Neural progenitor cell (in vitro differentiated cells): ENCODE results near the gene PILRA. TPM values are rescaled to one million over a fixed set of nuclear protein-coding genes. Genes with fewer than 3 reads are reported as not detected.

Experiments
- DNase-seq: peaks from one replicate; pipeline ENCODE4 v3.0.0-alpha.2; 2016; ENCODE audit warnings: low spot score
- H2AFZ ChIP-seq: fragments of 200-600 bp; sonication (generic); replicated peaks from 2 replicates; pipeline ENCODE4 v1.6.1; 2016; ENCODE audit warnings: antibody characterized with exemption
- H3F3A ChIP-seq: fragments of 200-600 bp; sonication (generic); 2 replicates; pipeline ENCODE4 v1.6.1; 2016; ENCODE audit warnings: antibody characterized with exemption, low read depth
- H3K27ac ChIP-seq: fragments of 200-600 bp; sonication (generic); 2 replicates; pipeline ENCODE4 v1.5.1; 2016; ENCODE audit warnings: mild to moderate bottlenecking
- H3K27me3 ChIP-seq: fragments of 200-600 bp; sonication (generic); 2 replicates; pipeline ENCODE4 v1.6.1; 2016; ENCODE audit warnings: mild to moderate bottlenecking, moderate library complexity
- H3K36me3 ChIP-seq: fragments of 200-600 bp; sonication (generic); 2 replicates; pipeline ENCODE4 v1.5.1; 2016
- H3K4me1 ChIP-seq: fragments of 200-600 bp; sonication (generic); 2 replicates; pipeline ENCODE4 v1.6.1; 2016; ENCODE audit warnings: mixed run types
- H3K4me2 ChIP-seq: fragments of 200-600 bp; sonication (generic); 2 replicates; pipeline ENCODE4 v1.6.1; 2016
- H3K4me3 ChIP-seq: fragments of 200-600 bp; sonication (generic); 2 replicates; pipeline ENCODE4 v1.5.1; 2016
- H3K79me2 ChIP-seq: fragments of 200-600 bp; sonication (generic); 2 replicates; pipeline ENCODE4 v1.6.1; 2016; ENCODE audit warnings: low read depth
- H3K9ac ChIP-seq: fragments of 200-600 bp; sonication (generic); 2 replicates; pipeline ENCODE4 v1.6.1; 2016
- H3K9me3 ChIP-seq: fragments of 200-600 bp; sonication (generic); 2 replicates; pipeline ENCODE4 v1.5.1; 2016; ENCODE audit warnings: low read depth
- H4K20me1 ChIP-seq: fragments of 200-600 bp; sonication (generic); 2 replicates; pipeline ENCODE4 v1.6.1; 2016; ENCODE audit warnings: low read depth
- H3K27ac Mint-ChIP-seq: 3 replicates; pipeline ENCODE4 v1.8.0; 2021; ENCODE audit warnings: mixed read lengths
- H3K27me3 Mint-ChIP-seq: 2 replicates; pipeline ENCODE4 v1.8.0; 2022; ENCODE audit warnings: low read depth, mild to moderate bottlenecking, inconsistent platforms, moderate library complexity, mixed read lengths; ENCODE audit not compliant: insufficient read depth
- H3K36me3 Mint-ChIP-seq: 3 replicates; pipeline ENCODE4 v1.8.0; 2021; ENCODE audit warnings: mixed read lengths
- H3K4me1 Mint-ChIP-seq: 3 replicates; pipeline ENCODE4 v1.8.0; 2021; ENCODE audit warnings: mixed read lengths
- H3K4me3 Mint-ChIP-seq: 3 replicates; pipeline ENCODE4 v1.8.0; 2021; ENCODE audit warnings: mild to moderate bottlenecking, moderate library complexity, mixed read lengths
- H3K9me3 Mint-ChIP-seq: 3 replicates; pipeline ENCODE4 v1.8.0; 2020; ENCODE audit warnings: mixed read lengths
- EZH2 ChIP-seq: fragments of 200-600 bp; sonication (generic); IDR thresholded peaks from 2 replicates; pipeline ENCODE4 v1.6.1; 2017; ENCODE audit warnings: antibody characterized with exemption, mild to moderate bottlenecking, moderate library complexity
- EZH2phosphoT487 ChIP-seq: fragments of 200-600 bp; sonication (generic); IDR thresholded peaks from 2 replicates; pipeline ENCODE4 v1.6.1; 2017; ENCODE audit warnings: antibody characterized with exemption
- total RNA-seq: library from RNA; depleted of rRNA; stranded (reverse); fragments of >200 nt; gene quantifications from 2 replicates; pipeline ENCODE4 v1.2.3, GENCODE V29; 2015; ENCODE audit warnings: low replicate concordance
- TF ChIP-seq, protein P1 (sequence below): fragments of 200-600 bp; sonication (generic); IDR thresholded peaks from 2 replicates; pipeline ENCODE4 v1.5.1; 2017; ENCODE audit warnings: antibody characterized with exemption, mild to moderate bottlenecking

PILRA gene
- total RNA-seq, 1 donor from 2014 or later = 6.7 TPM

DNA sequence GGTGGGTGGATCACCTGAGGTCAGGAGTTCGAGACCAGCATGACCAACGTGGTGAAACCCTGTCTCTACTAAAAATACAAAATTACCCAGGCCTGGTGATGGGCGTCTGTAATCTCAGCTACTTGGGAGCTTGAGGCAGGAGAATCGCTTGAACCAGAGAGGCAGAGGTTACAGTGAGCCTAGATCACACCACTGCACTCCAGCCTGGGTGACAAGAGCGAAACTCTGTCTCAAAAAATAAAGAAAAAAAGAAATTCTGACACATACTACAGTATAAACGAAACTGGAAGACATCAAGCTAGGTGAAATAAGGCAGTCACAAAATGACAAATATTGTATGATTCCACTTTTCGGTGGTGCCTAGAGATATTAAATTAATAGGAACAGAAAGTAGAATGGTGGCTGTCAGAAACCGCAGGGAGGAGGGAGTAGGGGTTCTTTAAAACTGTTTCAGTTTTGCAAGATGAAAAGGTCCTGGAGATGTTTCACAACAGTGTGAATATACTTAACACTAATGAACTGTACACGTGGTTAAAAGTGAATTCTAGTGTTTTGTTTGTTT lies 23.2 kb downstream of the PILRA start:
- no peaks in the 10 kb centered on the region for H3K79me2 ChIP-seq
- H3K9me3 ChIP-seq = no peaks in the 10 kb centered on the region
- H3K4me3 Mint-ChIP-seq = no peak overlapping the region
- H2AFZ ChIP-seq = no peak overlapping the region
- H3K36me3 Mint-ChIP-seq = no peaks in the 10 kb centered on the region
- H3K27me3 Mint-ChIP-seq = peaks cover 3% of the 10 kb centered on the region
- H3K27me3 ChIP-seq = no peaks in the 10 kb centered on the region
- H3F3A ChIP-seq = peaks cover 6% of the 10 kb centered on the region
- H3K4me1 ChIP-seq = peaks cover 13% of the 10 kb centered on the region
- no peak overlapping the region for H3K27ac Mint-ChIP-seq
- H3K4me3 ChIP-seq = no peak overlapping the region
- H3K9ac ChIP-seq = no peak overlapping the region
- H3K4me1 Mint-ChIP-seq = peaks cover 15% of the 10 kb centered on the region
- H3K9me3 Mint-ChIP-seq = no peaks in the 10 kb centered on the region
- no peak overlapping the region for H3K27ac ChIP-seq
- no peak for TF ChIP-seq EZH2phosphoT487
- TF ChIP-seq, protein P1, sequence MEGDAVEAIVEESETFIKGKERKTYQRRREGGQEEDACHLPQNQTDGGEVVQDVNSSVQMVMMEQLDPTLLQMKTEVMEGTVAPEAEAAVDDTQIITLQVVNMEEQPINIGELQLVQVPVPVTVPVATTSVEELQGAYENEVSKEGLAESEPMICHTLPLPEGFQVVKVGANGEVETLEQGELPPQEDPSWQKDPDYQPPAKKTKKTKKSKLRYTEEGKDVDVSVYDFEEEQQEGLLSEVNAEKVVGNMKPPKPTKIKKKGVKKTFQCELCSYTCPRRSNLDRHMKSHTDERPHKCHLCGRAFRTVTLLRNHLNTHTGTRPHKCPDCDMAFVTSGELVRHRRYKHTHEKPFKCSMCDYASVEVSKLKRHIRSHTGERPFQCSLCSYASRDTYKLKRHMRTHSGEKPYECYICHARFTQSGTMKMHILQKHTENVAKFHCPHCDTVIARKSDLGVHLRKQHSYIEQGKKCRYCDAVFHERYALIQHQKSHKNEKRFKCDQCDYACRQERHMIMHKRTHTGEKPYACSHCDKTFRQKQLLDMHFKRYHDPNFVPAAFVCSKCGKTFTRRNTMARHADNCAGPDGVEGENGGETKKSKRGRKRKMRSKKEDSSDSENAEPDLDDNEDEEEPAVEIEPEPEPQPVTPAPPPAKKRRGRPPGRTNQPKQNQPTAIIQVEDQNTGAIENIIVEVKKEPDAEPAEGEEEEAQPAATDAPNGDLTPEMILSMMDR = no peak
- no peak for TF ChIP-seq EZH2
- no peaks in the 10 kb centered on the region for H4K20me1 ChIP-seq
- DNase-seq = no peak
- H3K36me3 ChIP-seq = no peaks in the 10 kb centered on the region
- H3K4me2 ChIP-seq = no peak overlapping the region

DNA sequence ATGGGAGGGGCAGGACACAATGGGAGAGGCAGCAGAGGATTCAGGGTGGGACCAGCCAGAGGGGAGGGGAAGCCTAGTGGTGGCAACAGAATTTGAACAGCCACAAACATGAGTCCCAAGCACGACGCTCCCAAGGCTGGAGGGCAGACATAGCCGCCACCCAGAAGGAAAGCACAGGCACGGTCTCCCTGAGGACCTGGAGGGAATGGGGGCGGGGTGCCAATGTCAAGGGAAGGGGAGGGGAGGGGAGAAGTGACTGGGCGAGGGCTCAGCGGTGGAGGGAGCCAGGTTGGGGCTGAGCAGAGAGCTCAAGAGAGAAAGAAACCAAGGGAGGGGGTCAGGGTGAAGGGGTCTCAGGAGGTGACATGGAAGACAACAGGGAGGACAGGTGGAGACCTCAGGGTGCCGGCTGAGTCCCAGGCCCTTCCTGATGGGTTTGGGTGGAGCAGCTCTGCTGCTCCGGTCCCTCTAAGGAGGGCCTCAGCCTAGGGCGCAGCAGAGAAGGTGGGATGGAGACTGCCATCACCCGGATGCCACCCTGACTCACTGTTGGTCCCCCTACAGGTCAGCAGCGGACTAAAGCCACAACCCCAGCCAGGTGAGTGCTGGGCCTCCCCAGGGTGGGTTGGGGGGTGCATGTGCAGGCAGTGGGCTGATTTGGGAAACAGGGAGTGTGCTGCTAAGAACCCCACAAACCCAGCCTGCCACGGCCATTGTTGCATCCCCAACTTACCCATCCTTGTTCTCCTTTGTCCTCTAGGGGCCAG lies 24.2 kb downstream of the PILRA start:
- H3K4me3 ChIP-seq = no peak overlapping the region
- DNase-seq = no peak
- no peaks in the 10 kb centered on the region for H3K9me3 ChIP-seq
- Mint-ChIP-seq H3K4me1 (peaks cover 15% of the 10 kb centered on the region), H3K27ac (no peak overlapping the region), H3K36me3 (no peaks in the 10 kb centered on the region), H3K9me3 (no peaks in the 10 kb centered on the region), H3K4me3 (no peak overlapping the region), H3K27me3 (peaks cover 5% of the 10 kb centered on the region)
- H3K27me3 ChIP-seq = no peaks in the 10 kb centered on the region
- H4K20me1 ChIP-seq = no peaks in the 10 kb centered on the region
- no peaks in the 10 kb centered on the region for H3K36me3 ChIP-seq
- no peak overlapping the region for H3K27ac ChIP-seq
- no peak overlapping the region for H2AFZ ChIP-seq
- peaks cover 13% of the 10 kb centered on the region for H3K4me1 ChIP-seq
- H3K79me2 ChIP-seq = no peaks in the 10 kb centered on the region
- TF ChIP-seq EZH2 (no peak), EZH2phosphoT487 (no peak)
- TF ChIP-seq, protein P1 = no peak
- no peak overlapping the region for H3K9ac ChIP-seq
- no peak overlapping the region for H3K4me2 ChIP-seq
- peaks cover 6% of the 10 kb centered on the region for H3F3A ChIP-seq

DNA sequence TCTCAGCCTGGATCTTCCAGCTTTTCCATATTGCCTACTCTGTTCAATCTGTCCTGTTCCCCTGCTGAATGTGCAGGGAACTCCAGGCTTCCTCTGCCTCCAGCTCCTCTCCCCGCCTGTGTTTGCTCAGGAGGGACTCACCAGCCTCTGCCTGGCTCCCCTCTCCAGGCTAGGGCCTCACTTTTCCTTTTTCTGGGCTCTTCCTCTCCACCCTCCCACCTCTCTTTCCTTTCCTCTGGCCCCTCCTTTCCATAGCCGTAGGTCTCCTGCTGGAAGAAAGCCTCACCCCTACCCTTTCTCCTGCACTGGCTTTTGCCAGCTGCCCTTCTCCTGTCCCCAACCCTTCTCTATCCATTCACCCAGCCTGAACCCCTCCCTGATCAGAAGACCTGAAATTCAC lies 25.0 kb downstream of the PILRA start:
- H3K9ac ChIP-seq = no peak overlapping the region
- H3K27me3 Mint-ChIP-seq = peaks cover 5% of the 10 kb centered on the region
- H3K79me2 ChIP-seq = no peaks in the 10 kb centered on the region
- no peak overlapping the region for H3K27ac Mint-ChIP-seq
- no peak for DNase-seq
- H3K4me3 Mint-ChIP-seq = peak overlapping the region; percentile 19
- H3K27me3 ChIP-seq = no peaks in the 10 kb centered on the region
- H3K4me3 ChIP-seq = no peak overlapping the region
- peaks cover 15% of the 10 kb centered on the region for H3K4me1 Mint-ChIP-seq
- H3K4me2 ChIP-seq = no peak overlapping the region
- H3K27ac ChIP-seq = no peak overlapping the region
- H3K9me3 ChIP-seq = no peaks in the 10 kb centered on the region
- no peaks in the 10 kb centered on the region for H4K20me1 ChIP-seq
- H3K36me3 Mint-ChIP-seq = no peaks in the 10 kb centered on the region
- H3K9me3 Mint-ChIP-seq = no peaks in the 10 kb centered on the region
- peak overlapping the region; percentile 42 for H2AFZ ChIP-seq
- no peaks in the 10 kb centered on the region for H3K36me3 ChIP-seq
- peaks cover 6% of the 10 kb centered on the region for H3F3A ChIP-seq
- TF ChIP-seq, protein P1 = no peak
- no peak for TF ChIP-seq EZH2phosphoT487
- TF ChIP-seq EZH2 = no peak
- H3K4me1 ChIP-seq = peaks cover 13% of the 10 kb centered on the region
